Breast epithelium (tissue), 4 donors: ENCODE data around the gene WNK2. TPM values are rescaled to one million over a fixed set of nuclear protein-coding genes. Genes with fewer than 3 reads are reported as not detected.
"Not testable (repeated sequence)": the region's sequence is repeated elsewhere in the genome, so short reads cannot be mapped to it uniquely, and the experiment has no call there.

ENCODE experiments used
- DNase-seq, 2 donors: peaks; one replicate each; pipeline ENCODE4 v3.0.0-alpha.2; 2019; ENCODE audit warnings: low spot score in 2 of 2
- H3K27ac ChIP-seq, 2 donors: fragments of 200-600 bp; sonication (generic) in 1 of 2; one replicate each; pipeline ENCODE4 v1.5.1; 2016 to 2019; ENCODE audit warnings: mild to moderate bottlenecking in 1 of 2
- H3K27me3 ChIP-seq, 2 donors: fragments of 200-600 bp; sonication (generic) in 1 of 2; one replicate each; pipeline versions ENCODE4 v1.5.1 to v1.6.0; 2017 to 2019; ENCODE audit warnings: control low read depth in 1 of 2, mild to moderate bottlenecking in 1 of 2
- H3K36me3 ChIP-seq: fragments of 200-600 bp; one replicate; pipeline ENCODE4 v1.5.1; 2019
- H3K4me1 ChIP-seq, 2 donors: fragments of 200-600 bp; sonication (generic); one replicate each; pipeline ENCODE4 v1.5.1; 2016 to 2019; ENCODE audit warnings: control low read depth in 1 of 2
- H3K4me3 ChIP-seq, 3 donors: fragments of 200-600 bp; sonication (generic); 1 replicate in 2 of 3; 2 replicates in 1 of 3; pipeline ENCODE4 v1.5.1; 2016 to 2019; ENCODE audit warnings: mild to moderate bottlenecking in 3 of 3, moderate library complexity in 2 of 3
- H3K9me3 ChIP-seq, 2 donors: fragments of 200-600 bp; sonication (generic) in 1 of 2; one replicate each; pipeline ENCODE4 v1.5.1; 2016 to 2019; ENCODE audit warnings: control low read depth in 1 of 2
- POLR2A ChIP-seq: fragments of 450-650 bp; IDR thresholded peaks from one replicate; pipeline ENCODE4 v1.6.1; 2016; ENCODE audit warnings: antibody characterized with exemption, mild to moderate bottlenecking, moderate library complexity
- POLR2AphosphoS5 ChIP-seq, 3 donors: sonication (generic); formaldehyde crosslinking; IDR thresholded peaks; one replicate each; pipeline ENCODE4 v1.6.1; 2017; ENCODE audit warnings: antibody characterized with exemption in 3 of 3
- intact Hi-C: fragments of 100-400 bp; cut with DNase I; formaldehyde crosslinking; loops from one replicate; pipeline ENCODE4 v1.15.1; 2023; ENCODE audit warnings: low total_unique reads
- total RNA-seq, 3 donors: library from RNA; depleted of rRNA; stranded (reverse); fragments of >200 nt; gene quantifications; one replicate each; pipeline ENCODE4 v1.1.0, GENCODE V29; 2016
- TF ChIP-seq, protein P1 (sequence below), 3 donors: fragments of 450-650 bp; IDR thresholded peaks; one replicate each; pipeline ENCODE4 v1.5.1; 2016 to 2017; ENCODE audit warnings: antibody characterized with exemption in 3 of 3, mild to moderate bottlenecking in 3 of 3, moderate library complexity in 3 of 3

WNK2 gene
- total RNA-seq, 3 donors from 2014 or later: 9.1 to 28.5 TPM; not detected in 1

DNA sequence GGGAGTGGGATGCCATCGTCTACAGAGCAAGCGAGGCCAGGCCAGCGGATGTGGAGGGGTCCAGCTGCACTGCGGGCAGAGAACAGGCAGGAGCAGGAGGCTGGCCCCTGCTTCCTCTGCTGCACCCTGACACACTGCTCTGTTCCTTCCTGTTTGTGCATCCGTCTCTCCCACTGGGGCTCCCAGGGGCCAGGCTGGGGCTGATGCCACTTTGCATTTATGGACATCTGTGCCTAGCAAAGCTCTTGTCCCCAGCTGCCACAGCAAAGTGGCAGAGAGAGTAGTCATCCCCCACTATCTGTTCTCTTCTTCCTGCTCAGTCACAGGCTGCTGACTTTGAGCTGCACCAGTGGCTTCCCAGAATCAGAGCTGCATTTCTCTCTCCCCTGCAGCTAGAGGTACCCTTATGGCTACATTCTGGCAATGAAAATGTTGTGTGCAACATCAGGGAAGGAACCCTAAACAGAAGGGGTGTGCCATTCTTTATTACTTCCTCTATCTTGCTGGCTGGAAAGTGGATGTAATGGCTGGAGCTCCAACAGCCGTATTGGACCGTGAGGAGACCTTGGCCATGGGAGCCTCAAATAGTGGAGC, 45.7 kb upstream of the WNK2 start:
- no peaks in the 10 kb centered on the region for H3K36me3 ChIP-seq
- DNase-seq: no peak
- TF ChIP-seq POLR2AphosphoS5 (IDR thresholded peaks at IDR 0.05) (no peak), POLR2A (no peak)
- TF ChIP-seq, protein P1, sequence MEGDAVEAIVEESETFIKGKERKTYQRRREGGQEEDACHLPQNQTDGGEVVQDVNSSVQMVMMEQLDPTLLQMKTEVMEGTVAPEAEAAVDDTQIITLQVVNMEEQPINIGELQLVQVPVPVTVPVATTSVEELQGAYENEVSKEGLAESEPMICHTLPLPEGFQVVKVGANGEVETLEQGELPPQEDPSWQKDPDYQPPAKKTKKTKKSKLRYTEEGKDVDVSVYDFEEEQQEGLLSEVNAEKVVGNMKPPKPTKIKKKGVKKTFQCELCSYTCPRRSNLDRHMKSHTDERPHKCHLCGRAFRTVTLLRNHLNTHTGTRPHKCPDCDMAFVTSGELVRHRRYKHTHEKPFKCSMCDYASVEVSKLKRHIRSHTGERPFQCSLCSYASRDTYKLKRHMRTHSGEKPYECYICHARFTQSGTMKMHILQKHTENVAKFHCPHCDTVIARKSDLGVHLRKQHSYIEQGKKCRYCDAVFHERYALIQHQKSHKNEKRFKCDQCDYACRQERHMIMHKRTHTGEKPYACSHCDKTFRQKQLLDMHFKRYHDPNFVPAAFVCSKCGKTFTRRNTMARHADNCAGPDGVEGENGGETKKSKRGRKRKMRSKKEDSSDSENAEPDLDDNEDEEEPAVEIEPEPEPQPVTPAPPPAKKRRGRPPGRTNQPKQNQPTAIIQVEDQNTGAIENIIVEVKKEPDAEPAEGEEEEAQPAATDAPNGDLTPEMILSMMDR (IDR thresholded peaks at IDR 0.05): no peak
- H3K9me3 ChIP-seq: no peaks in the 10 kb centered on the region
- H3K27me3 ChIP-seq: no peaks in the 10 kb centered on the region
- no peak overlapping the region for H3K27ac ChIP-seq
- intact Hi-C loops: no loop called here
- no peak overlapping the region for H3K4me3 ChIP-seq
- peaks cover 3 to 9% of the 10 kb centered on the region in 2 donors for H3K4me1 ChIP-seq

DNA sequence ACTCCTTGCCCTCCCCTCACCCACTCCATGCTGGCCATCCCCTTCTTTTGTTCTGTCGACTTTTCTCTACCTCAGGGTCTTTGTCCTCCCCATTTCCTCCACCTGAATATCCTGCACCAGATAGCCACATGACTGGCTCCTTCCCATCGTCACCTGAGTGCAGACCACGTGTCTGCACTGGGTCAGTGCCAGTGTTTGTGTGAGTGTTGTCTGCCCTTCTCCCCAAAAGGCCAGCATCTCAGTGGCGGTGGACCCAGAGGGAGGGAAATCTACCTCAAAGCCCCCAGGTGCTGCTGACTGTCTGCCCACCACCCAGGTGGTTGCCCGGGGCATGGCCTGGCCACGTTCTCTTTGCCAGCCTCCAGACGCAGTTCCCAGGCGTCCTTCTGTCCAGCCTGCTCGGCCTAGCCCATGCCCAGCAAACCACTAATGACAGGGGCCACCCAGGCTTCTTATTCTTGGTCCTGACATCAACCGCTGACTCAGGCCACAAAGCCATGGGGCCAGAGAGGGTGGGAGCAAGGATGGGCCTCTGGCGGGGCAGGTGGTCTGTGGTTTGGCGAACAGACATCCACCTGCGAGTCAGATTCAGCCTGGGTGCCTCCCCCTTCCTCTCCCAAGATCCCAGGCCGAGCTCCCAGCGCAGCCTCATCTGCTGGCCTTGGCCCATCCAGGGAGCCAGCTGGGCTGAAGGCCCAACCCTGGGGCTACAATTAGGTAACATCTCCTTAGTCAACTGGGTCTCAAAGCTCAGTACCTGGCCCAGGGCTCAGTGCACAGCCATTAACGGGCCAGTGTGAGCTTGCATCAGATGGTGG, 44.4 kb upstream of the WNK2 start:
- TF ChIP-seq POLR2AphosphoS5 (IDR thresholded peaks at IDR 0.05) (peak in 2 of 3 donors; percentile 16 to 26), POLR2A (no peak)
- TF ChIP-seq, protein P1 (IDR thresholded peaks at IDR 0.05): no peak
- intact Hi-C loops: no loop called here

DNA sequence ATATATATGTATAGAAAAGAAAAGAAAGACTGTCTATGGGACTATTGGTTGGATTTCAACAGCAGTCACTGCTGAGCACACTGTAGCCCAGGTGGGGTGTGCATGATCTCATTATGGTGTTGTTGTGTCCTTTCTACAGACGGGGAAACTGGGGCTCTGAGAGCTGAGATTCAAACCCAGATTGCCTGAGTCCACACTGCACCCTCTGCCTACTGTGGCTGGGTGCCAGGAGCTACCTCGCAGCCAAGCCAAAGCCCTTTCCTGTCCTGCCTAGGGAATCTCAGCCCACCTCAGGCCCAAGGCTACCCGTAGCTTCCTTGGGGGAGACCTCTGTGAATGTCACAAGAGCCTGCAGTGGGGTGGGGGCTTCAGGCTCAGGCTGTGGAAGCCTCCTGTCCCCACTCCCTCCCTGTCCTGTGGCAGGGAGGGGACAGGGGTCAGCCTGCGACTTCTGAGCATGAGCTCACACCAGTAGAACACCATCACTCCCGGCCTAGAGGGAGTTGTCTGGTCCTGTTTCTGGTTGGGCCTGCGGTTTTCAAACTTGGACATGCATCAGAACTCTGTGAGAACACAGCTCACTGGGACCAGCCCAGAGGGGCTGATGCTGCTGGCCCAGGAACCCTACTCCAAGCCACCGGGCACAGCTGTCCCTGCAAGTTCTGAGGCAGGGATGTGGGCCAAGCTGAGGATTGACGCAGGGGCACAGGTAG, 42.0 kb upstream of the WNK2 start:
- intact Hi-C loops: no loop called here
- no peaks in the 10 kb centered on the region for H3K9me3 ChIP-seq
- H3K4me3 ChIP-seq: no peak overlapping the region
- H3K27ac ChIP-seq: peak overlapping the region; percentile 81 to 87
- DNase-seq: peak in 1 of 2 donors; percentile 76
- no peaks in the 10 kb centered on the region for H3K27me3 ChIP-seq
- TF ChIP-seq POLR2AphosphoS5 (IDR thresholded peaks at IDR 0.05): no peak
- no peak for TF ChIP-seq POLR2A
- TF ChIP-seq, protein P1 (IDR thresholded peaks at IDR 0.05): no peak
- H3K4me1 ChIP-seq: peaks cover 0 to 9% of the 10 kb centered on the region in 2 donors
- H3K36me3 ChIP-seq: no peaks in the 10 kb centered on the region

More for the DNA sequence above, 44.4 kb upstream of the WNK2 start:
- H3K9me3 ChIP-seq: no peaks in the 10 kb centered on the region
- DNase-seq: peak in 1 of 2 donors; percentile 72
- peaks cover 3 to 9% of the 10 kb centered on the region in 2 donors for H3K4me1 ChIP-seq
- H3K27ac ChIP-seq: peak overlapping the region; percentile 64 to 74
- H3K27me3 ChIP-seq: no peaks in the 10 kb centered on the region
- no peaks in the 10 kb centered on the region for H3K36me3 ChIP-seq
- no peak overlapping the region for H3K4me3 ChIP-seq

DNA sequence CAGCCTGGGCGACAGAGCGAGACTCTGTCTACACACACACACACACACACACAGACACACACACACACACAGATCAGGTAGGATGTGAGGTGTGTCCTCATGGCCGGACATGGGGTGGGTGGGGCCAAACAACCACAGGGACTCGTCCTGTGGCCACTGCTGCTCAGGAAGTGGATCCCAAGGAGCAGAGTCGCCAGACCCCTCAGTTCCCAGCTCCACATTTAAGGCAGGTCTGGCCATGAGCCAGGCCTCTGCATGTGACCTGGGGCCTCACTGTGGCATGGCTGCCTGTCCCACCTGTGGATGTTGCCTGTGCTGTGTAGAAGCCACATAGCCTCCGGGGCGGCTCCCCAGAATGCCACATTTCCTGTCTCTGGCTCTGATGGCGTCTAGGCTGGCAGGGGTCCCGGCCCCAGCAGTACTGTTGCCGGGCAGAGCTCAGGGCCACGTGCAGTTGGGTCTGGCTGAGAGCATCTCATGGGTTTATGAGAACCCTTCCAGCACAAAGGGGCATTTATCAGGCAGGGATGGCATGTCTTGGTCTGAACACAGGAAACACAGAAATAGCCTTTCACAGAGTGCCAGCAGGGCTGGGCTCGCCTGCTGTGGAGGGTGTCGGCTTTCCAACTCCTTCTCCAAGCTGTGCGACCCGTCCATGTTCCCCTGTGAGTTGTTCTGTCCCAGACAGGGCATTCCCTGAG, 40.0 kb upstream of the WNK2 start:
- peaks cover 0 to 9% of the 10 kb centered on the region in 2 donors for H3K4me1 ChIP-seq
- peak overlapping the region; percentile 87 for H3K27ac ChIP-seq
- TF ChIP-seq, protein P1 (IDR thresholded peaks at IDR 0.05): no peak
- TF ChIP-seq POLR2AphosphoS5 (IDR thresholded peaks at IDR 0.05): peak in 1 of 3 donors; percentile 39
- no peaks in the 10 kb centered on the region for H3K9me3 ChIP-seq
- H3K27me3 ChIP-seq: no peaks in the 10 kb centered on the region
- intact Hi-C loops: no loop called here
- H3K36me3 ChIP-seq: no peaks in the 10 kb centered on the region
- DNase-seq: peak; percentile 77 to 95
- H3K4me3 ChIP-seq: peak overlapping the region in 1 of 3 donors; percentile 44

DNA sequence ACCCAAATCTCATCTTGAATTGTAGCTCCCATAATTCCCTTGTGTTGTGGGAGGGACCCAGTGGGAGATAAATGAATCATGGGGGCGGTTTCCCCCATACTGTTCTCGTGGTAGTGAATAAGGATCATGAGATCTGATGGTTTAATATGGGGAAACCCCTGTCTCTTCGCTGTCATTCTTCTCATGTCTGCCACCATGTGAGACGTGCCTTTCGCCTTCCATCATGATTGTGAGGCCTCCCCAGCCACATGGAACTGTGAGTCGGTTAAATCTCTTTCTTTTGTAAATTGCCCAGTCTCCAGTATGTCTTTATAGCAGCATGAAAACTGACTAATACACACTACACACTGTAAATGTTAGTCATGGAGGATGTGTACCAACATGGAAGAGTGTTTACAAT, 37.2 kb upstream of the WNK2 start:
- H3K9me3 ChIP-seq, H3K4me1 ChIP-seq, H3K36me3 ChIP-seq, H3K27me3 ChIP-seq, DNase-seq, H3K27ac ChIP-seq, H3K4me3 ChIP-seq, intact Hi-C loops: not testable (repeated sequence)
